ENCODE results near the gene BAG1. TPM values are rescaled to one million over a fixed set of nuclear protein-coding genes. Genes with fewer than 3 reads are reported as not detected.

Gene BAG1
- total RNA-seq, 2 donors from 2014 or later: 38.7 to 39.9 TPM

DNA sequence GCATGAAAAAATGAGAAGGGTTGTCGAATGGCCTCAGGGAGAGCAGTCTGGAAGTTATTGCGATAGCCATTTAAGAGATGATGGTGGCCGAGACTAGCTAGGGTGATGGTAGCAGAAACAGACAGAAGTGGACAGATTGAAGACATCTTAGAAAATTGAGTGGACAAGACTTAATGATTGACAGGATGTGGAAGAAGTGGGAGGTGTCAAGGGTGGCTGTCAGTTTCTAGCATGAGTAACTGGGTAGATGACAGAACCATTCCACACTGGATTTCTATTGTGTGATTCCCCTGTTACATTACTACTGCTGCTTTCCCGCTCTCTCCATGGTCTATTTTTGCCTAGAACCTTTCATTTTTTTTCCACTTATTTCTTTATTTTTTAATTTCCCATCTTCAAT, 13.0 kb upstream of the BAG1 start:
- Histone ChIP-seq H3K36me3 (ENCODE audit: control insufficient read depth, insufficient read depth, low read length) (peaks cover 85% of the 10 kb centered on the region), H3K4me1 (ENCODE audit: control insufficient read depth, insufficient read depth, low read length) (no peaks in the 10 kb centered on the region), H3K27ac (ENCODE audit: low read depth, low read length) (no peak overlapping the region), H3K27me3 (ENCODE audit: control insufficient read depth, insufficient read depth, low read length, poor library complexity, severe bottlenecking) (no peaks in the 10 kb centered on the region), H3K9me3 (ENCODE audit: control insufficient read depth, low read length) (no peaks in the 10 kb centered on the region), H3K4me3 (ENCODE audit: low read length) (no peak overlapping the region), H3K9ac (ENCODE audit: extremely low read depth, low read length, poor library complexity, severe bottlenecking) (no peak overlapping the region)
- no peak for DNase-seq
- no peak overlapping the region for H3K27ac Mint-ChIP-seq
- H3K4me1 Mint-ChIP-seq: no peaks in the 10 kb centered on the region
- no peak overlapping the region for H3K4me3 Mint-ChIP-seq
- no peaks in the 10 kb centered on the region for H3K9me3 Mint-ChIP-seq
- no peaks in the 10 kb centered on the region for H3K27me3 Mint-ChIP-seq (ENCODE audit: insufficient read depth)
- peaks cover 59% of the 10 kb centered on the region for H3K36me3 Mint-ChIP-seq (ENCODE audit: low read depth)
- TF ChIP-seq, protein P1, sequence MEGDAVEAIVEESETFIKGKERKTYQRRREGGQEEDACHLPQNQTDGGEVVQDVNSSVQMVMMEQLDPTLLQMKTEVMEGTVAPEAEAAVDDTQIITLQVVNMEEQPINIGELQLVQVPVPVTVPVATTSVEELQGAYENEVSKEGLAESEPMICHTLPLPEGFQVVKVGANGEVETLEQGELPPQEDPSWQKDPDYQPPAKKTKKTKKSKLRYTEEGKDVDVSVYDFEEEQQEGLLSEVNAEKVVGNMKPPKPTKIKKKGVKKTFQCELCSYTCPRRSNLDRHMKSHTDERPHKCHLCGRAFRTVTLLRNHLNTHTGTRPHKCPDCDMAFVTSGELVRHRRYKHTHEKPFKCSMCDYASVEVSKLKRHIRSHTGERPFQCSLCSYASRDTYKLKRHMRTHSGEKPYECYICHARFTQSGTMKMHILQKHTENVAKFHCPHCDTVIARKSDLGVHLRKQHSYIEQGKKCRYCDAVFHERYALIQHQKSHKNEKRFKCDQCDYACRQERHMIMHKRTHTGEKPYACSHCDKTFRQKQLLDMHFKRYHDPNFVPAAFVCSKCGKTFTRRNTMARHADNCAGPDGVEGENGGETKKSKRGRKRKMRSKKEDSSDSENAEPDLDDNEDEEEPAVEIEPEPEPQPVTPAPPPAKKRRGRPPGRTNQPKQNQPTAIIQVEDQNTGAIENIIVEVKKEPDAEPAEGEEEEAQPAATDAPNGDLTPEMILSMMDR (conservative IDR thresholded peaks at IDR 0.05): no peak
- 94 to 96% methylated on average over 4 of the region's 4 CpGs for WGBS, 2 experiments (ENCODE audit: insufficient coverage in 1 of 2, insufficient read length in 1 of 2)

DNA sequence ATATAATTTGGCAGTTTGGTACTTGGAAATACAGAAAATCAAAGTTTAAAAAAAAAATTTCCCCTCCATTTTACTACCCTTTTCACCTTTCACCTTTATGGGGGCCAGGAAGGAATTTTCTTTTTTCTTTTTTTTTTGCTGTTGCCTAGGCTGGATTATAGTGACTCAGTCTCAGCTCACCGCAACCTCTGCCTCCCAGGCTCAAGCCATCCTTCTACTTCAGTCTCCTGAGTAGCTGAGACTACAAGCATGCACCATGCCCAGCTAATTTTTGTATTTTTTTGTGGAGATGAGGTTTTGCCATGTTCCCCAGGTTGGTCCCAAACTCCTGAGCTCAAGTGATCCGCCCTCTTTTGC, 9.4 kb upstream of the BAG1 start:
- Histone ChIP-seq H3K4me3 (ENCODE audit: low read length) (no peak overlapping the region), H3K36me3 (ENCODE audit: control insufficient read depth, insufficient read depth, low read length) (peaks cover 76% of the 10 kb centered on the region), H3K27me3 (ENCODE audit: control insufficient read depth, insufficient read depth, low read length, poor library complexity, severe bottlenecking) (no peaks in the 10 kb centered on the region), H3K9me3 (ENCODE audit: control insufficient read depth, low read length) (no peaks in the 10 kb centered on the region), H3K27ac (ENCODE audit: low read depth, low read length) (no peak overlapping the region), H3K9ac (ENCODE audit: extremely low read depth, low read length, poor library complexity, severe bottlenecking) (no peak overlapping the region), H3K4me1 (ENCODE audit: control insufficient read depth, insufficient read depth, low read length) (no peaks in the 10 kb centered on the region)
- Mint-ChIP-seq H3K27ac (no peak overlapping the region), H3K4me1 (no peaks in the 10 kb centered on the region), H3K4me3 (no peak overlapping the region), H3K9me3 (no peaks in the 10 kb centered on the region), H3K27me3 (ENCODE audit: insufficient read depth) (no peaks in the 10 kb centered on the region), H3K36me3 (ENCODE audit: low read depth) (peaks cover 66% of the 10 kb centered on the region)
- no peak for DNase-seq
- WGBS, 2 experiments (ENCODE audit: insufficient coverage in 1 of 2, insufficient read length in 1 of 2): 95 to 100% methylated on average over 1 to 2 of the region's 2 CpGs
- TF ChIP-seq, protein P1 (conservative IDR thresholded peaks at IDR 0.05): no peak

DNA sequence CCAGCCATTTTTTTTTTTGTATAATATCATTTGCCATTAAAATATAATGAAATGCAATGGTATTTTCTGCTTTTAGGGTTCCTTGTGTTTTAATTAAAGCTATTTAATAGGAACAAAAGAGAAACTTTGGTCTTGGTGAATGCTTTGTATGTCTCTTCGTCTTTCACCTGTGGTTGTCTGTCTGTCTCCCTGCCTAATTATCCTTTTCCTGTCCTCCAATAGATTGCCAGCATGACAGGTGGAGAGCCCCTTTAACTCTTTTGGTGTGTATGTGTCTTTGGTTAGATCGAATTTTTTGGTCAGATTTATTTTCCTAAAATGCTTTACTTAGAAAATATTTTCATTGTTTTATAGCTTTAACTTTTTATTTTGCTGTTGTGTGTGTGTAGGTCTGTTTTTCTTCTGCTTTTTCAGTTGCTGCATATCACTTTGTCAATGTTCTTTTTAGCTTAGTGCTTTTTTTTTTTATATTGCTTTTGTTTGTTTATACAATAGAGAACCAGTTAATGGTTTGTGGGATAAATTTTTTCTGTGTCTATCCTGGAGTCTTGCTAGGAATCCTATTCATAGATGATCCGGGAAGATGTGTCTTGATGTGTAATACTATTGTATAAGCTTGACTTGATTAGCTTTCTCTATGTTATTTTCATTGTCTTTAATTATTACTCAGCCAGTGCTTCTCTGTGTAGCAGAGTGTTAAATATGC, 8.9 kb upstream of the BAG1 start:
- no peaks in the 10 kb centered on the region for H3K4me1 Mint-ChIP-seq
- no peaks in the 10 kb centered on the region for H3K27me3 Mint-ChIP-seq (ENCODE audit: insufficient read depth)
- no peak overlapping the region for H3K4me3 Mint-ChIP-seq
- Histone ChIP-seq H3K4me3 (ENCODE audit: low read length) (no peak overlapping the region), H3K27me3 (ENCODE audit: control insufficient read depth, insufficient read depth, low read length, poor library complexity, severe bottlenecking) (no peaks in the 10 kb centered on the region), H3K27ac (ENCODE audit: low read depth, low read length) (no peak overlapping the region), H3K4me1 (ENCODE audit: control insufficient read depth, insufficient read depth, low read length) (no peaks in the 10 kb centered on the region), H3K9me3 (ENCODE audit: control insufficient read depth, low read length) (no peaks in the 10 kb centered on the region), H3K9ac (ENCODE audit: extremely low read depth, low read length, poor library complexity, severe bottlenecking) (no peak overlapping the region), H3K36me3 (ENCODE audit: control insufficient read depth, insufficient read depth, low read length) (peaks cover 76% of the 10 kb centered on the region)
- no peaks in the 10 kb centered on the region for H3K9me3 Mint-ChIP-seq
- DNase-seq: no peak
- 97% methylated on average over 3 of the region's 3 CpGs; no CpG with 5 or more reads in 1 of the 2 experiments for WGBS, 2 experiments (ENCODE audit: insufficient coverage in 1 of 2, insufficient read length in 1 of 2)
- H3K36me3 Mint-ChIP-seq (ENCODE audit: low read depth): peaks cover 64% of the 10 kb centered on the region
- H3K27ac Mint-ChIP-seq: no peak overlapping the region
- TF ChIP-seq, protein P1 (conservative IDR thresholded peaks at IDR 0.05): no peak
